GM19455 (cell line): ENCODE measurements around the gene C6orf132.

Experiments
- ATAC-seq: cut with Tn5 transposase; IDR thresholded peaks from one replicate; pipeline ENCODE4 v1.9.1; 2021; ENCODE audit not compliant: unreplicated experiment

The C6orf132 gene

DNA sequence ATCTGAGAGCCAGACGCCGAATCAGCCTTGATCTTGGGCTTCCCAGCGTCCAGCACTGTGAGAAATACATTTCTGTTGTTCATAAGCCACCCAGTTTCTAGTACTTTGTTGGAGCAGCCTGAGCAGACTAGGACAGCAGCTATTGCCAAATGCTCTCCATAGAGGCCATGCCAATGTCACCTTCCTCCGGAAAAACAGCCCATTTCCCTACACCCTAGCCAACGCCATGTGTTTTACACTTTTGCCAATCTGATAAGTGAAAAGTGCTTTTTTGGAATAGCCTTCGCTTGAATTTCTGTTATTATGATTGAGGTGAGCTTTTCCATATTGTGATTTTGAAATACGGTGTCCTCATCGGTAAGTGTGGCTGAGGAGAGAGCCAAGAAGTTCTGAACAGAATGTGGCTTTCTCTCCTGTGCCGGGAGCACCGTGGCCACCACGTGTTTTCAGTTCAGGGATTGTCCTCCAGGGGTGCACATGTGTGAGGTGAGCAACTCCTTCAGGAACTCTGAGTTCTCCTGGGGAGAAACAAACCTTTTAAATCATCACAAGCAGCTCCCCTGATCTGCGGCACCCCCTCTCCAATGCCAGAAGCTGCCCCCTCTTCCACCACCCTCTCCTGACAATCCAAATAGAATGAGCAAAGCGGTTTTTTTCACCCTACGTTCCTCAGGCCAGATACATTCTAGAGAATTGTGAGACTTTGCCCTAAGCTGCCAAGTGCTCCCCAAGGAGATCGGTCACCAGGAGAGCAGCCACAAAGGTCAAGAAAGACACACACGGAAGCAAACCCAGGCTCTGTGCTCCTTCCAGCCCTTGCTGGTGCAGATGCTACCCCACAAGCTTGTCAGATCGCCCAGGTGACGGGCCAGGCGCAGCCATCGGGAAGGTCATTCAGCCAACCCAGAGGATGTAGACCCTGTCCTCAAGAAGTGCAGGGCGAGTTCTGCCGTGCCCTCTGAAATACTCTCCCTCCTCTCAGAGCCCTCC, 56.1 kb downstream of the C6orf132 start:
- no peak for ATAC-seq

- ATAC-seq: no peak
Measured at GRCh38 chr6:42084889-42085288, 57.5 kb downstream of the C6orf132 start.

DNA sequence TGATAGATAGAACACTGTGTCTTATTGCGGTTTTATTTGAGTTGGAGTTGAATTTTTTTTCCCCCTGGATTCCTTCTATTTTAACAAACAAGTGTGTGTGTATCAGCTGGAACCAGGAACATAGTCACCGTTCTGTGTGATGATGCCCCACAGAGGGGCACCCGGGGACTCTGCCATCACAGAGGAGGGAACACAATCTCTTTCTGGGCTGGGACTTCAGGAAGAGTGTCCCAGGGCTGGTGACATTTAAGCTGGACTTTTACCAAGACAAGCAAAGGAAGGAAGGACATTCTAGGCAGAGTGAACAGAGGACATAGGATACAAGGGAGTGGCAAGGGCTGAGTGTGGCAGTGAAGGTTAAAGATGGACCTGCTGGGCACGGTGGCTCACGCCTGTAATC, 58.9 kb downstream of the C6orf132 start:
- no peak for ATAC-seq

GRCh38 chr6:42079941-42080464, 62.4 kb downstream of the C6orf132 start:
- ATAC-seq: no peak

DNA sequence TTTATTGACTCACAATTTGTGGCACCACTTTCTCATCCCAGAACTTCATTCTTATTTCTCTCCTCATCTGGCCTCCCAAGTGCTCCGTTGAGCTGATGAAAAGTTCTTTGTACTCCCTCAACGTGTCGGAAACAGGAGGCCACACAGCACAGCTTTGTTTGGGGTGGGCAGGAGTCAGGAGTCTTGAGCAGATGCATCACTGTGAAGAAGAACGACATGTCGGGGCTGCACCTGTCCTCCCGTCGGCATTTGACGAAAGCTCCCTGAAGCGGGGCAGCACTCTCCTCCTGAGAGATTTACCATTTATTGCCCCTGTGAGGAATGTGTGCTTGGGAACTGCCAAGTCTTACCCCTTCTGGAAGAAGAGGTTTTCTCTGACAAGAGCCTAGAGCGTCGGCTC, 64.0 kb downstream of the C6orf132 start:
- no peak for ATAC-seq

DNA sequence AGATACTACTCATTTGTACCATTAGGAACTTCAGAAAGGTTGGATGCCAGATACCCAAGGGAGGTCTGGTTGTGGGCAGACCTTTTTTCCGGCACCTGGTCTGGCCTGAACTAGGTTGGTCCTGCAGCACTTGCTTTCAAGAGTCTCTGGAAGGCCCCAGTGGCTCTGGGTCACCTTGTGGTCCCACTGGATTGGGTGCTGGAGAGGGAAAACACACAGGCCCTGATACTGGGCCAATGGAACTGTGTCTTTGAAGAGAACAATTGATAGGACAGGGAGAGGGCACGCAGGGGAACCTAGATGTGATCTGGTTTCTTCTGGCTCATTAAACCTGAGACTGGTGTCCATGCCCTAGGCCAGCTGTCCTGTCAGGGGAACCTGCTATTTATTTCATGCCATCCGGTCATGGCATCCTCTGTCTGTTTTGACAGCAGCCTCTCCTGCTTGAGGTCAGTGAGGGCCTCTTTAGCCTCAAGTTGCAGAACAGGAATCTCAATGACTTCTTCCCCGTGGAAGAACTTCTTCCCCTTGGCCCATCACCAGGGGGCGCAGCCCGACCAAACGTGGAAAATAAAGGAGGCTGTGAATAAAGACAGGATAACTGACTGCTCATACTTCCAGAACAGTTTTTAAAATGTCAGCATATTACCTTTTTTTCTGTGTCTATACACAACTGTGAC, 67.1 kb downstream of the C6orf132 start:
- no peak for ATAC-seq

GRCh38 chr6:42073287-42073686, 69.1 kb downstream of the C6orf132 start:
- ATAC-seq: no peak

DNA sequence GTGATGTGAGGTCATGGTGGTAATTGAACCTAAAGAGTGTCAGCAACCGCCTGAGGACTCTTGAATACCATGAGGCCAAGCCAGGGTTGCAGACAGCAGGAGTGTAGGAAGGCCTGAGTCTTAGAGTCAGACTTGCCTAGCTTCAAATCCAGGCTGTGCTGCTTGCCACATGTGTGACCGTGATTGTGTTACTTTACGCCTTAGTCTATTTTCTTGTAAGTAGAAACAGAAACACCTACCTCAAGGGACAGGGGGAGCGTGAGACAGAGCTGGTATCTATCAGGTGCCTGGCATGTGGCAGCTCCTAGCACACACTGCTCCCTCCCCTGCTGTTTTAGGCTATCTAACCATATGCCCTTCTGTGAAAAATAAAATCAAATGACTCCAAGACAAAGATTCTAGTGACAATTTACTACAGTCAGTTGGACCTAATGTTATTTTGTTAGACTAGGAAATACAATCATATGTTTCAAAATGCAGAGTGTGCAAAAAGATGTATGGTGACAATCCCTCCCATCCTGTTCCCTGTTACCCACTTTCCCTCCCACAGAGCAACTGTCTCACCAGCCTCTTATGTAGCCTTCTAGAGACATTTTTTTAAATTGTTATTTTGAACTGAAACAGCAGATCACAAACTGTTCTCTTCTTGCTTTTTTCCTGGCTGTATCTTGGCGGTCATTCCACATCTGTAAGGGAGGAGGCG, 70.4 kb downstream of the C6orf132 start:
- ATAC-seq: no peak

DNA sequence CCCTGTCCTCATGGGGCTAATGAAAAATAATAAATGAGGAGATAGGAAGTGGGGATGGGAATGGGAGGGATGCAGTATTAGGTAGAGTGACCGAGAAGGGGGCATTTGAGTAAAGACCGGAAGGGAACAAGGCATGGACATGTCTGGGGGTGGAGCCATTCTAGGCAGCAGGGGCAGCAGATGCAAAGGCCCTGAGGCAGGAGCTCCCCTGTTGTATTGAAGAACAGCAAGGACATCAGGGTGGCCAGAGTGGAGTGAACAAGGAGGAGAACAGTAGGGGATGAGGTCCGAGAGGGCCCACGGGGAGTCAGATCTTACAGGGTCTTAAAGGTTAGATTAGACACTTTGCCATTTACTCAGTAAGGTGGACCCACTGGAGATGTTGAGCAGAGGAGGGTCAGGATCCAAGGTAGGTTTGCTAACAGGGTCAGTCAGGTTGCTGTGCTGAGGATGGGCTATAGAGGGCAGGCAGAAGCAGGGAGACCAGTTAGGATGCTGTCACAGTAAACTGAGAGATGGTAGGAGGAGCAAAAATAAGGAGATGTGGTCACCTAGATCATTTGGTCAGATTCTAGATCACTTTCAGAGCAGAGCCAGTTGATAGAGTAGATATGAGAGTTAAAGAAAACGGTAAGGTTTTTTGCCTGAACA, 73.4 kb downstream of the C6orf132 start:
- ATAC-seq: no peak

GRCh38 chr6:42068173-42068572, 74.2 kb downstream of the C6orf132 start:
- ATAC-seq: no peak

DNA sequence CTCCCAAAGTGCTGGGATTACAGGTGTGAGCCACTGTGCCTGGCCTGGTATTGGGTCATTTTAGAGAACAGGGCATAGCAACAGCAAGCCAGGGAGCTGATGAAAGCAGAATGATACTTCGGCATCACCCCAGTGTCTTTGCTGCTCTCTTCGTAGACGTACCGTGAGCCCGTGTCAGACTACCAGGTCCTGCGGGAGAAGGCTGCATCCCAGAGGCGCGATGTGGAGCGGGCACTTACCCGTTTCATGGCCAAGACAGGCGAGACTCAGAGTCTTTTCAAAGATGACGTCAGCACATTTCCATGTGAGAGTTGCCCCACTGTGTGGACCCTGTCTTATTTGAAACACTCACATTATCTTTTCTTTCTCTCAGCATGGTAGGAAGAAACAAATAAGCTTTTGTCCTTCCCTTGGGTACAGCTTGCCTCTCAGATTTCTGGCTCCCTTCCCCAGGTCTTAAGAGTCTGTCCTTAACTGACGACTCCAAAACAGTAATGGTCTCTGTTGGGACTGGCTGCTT, 76.2 kb downstream of the C6orf132 start:
- no peak for ATAC-seq

DNA sequence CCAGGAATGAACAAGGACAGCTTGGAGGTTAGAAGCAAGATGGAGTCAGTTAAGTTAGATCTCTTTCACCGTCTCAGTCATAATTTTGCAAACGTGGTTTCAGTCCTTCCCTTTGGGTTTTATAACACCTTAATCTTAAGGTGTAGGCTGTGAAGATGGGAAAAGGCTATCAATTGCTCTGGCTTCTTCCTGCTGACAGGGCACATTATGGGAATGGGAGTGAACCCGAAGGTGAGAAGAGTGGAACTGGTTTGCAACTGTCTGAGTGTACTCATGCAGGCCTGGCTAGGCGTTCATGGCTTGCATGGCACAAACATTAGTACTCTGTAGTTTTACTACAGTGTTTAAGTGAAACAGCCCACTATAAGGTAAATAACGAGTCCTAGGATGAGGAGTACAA, 82.7 kb downstream of the C6orf132 start:
- ATAC-seq: no peak

GRCh38 chr6:42053601-42054000, 88.8 kb downstream of the C6orf132 start:
- no peak for ATAC-seq

- ATAC-seq: no peak
Measured at GRCh38 chr6:42051268-42051653, 91.2 kb downstream of the C6orf132 start.
